HEK293 (cell line): ENCODE measurements around the gene CDH8.

ENCODE experiments used
- CTCF ChIA-PET: fragments of 350-600 bp; formaldehyde crosslinking; extraction: SDS; loops from one replicate; lab custom pipeline; 2021; ENCODE audit warnings: antibody characterized with exemption; lab: Yijun Ruan, JAX
- POLR2A ChIA-PET: fragments of 300-600 bp; formaldehyde crosslinking; extraction: SDS; loops from one replicate; lab custom pipeline; 2020; ENCODE audit warnings: antibody characterized with exemption, inconsistent platforms; lab: Yijun Ruan, JAX
- H3K27ac ChIP-seq: fragments of 200-500 bp; sonication (Bioruptor generic); 2 replicates; pipeline ENCODE4 v1.5.1; 2014; ENCODE audit warnings: low read depth, low read length, control low read depth, inconsistent platforms; ENCODE audit errors: extremely low read depth
- H3K36me3 ChIP-seq, 2 experiments: fragments of 200-500 bp in 1 of 2; sonication (Bioruptor generic) in 1 of 2; 1 replicate in 1 of 2; 2 replicates in 1 of 2; pipeline ENCODE4 v1.5.1; 2014 to 2017; ENCODE audit warnings: inconsistent platforms in 2 of 2, low read length in 2 of 2; ENCODE audit not compliant: control insufficient read depth in 2 of 2, insufficient read depth in 1 of 2
- H3K4me1 ChIP-seq: fragments of 200-500 bp; sonication (Bioruptor generic); 2 replicates; pipeline ENCODE4 v1.5.1; 2014; ENCODE audit warnings: mild to moderate bottlenecking, low read length, inconsistent platforms; ENCODE audit not compliant: control insufficient read depth, insufficient read depth
- H3K4me3 ChIP-seq: 2 replicates; pipeline ENCODE4 v1.5.1; 2011; ENCODE audit warnings: low read depth, mild to moderate bottlenecking, control low read depth, low read length, moderate library complexity
- H3K9me3 ChIP-seq: fragments of 200-500 bp; sonication (Bioruptor generic); 2 replicates; pipeline ENCODE4 v1.5.1; 2014; ENCODE audit warnings: low read depth, low read length, inconsistent platforms; ENCODE audit not compliant: control insufficient read depth, insufficient read depth
- BCL6B ChIP-seq: fragments of 450-650 bp; formaldehyde crosslinking; IDR thresholded peaks from 2 replicates; pipeline ENCODE4 v1.5.1; 2017; ENCODE audit warnings: missing biosample characterization, missing genetic modification characterization
- CTCF ChIP-seq: fragments of 450-650 bp; formaldehyde crosslinking; IDR thresholded peaks from 2 replicates; pipeline ENCODE4 v1.5.1; 2016; ENCODE audit warnings: missing biosample characterization, missing genetic modification characterization
- GLI2 ChIP-seq: fragments of 450-650 bp; formaldehyde crosslinking; IDR thresholded peaks from 2 replicates; pipeline ENCODE4; 2017; ENCODE audit warnings: missing biosample characterization, missing genetic modification characterization, low read depth, borderline replicate concordance
- KLF16 ChIP-seq: fragments of 450-650 bp; formaldehyde crosslinking; IDR thresholded peaks from 2 replicates; pipeline ENCODE4 v1.5.1; 2017; ENCODE audit warnings: missing biosample characterization, missing genetic modification characterization
- KLF17 ChIP-seq: fragments of 450-650 bp; formaldehyde crosslinking; IDR thresholded peaks from 2 replicates; pipeline ENCODE4 v1.5.1; 2016; ENCODE audit warnings: missing biosample characterization, missing genetic modification characterization
- YY2 ChIP-seq: fragments of 450-650 bp; formaldehyde crosslinking; IDR thresholded peaks from 2 replicates; pipeline ENCODE4 v1.5.1; 2016; ENCODE audit warnings: missing biosample characterization, missing genetic modification characterization
- ZNF133 ChIP-seq: fragments of 450-650 bp; formaldehyde crosslinking; IDR thresholded peaks from 2 replicates; pipeline ENCODE4 v1.5.1; 2016; ENCODE audit warnings: missing biosample characterization, missing genetic modification characterization
- ZNF146 ChIP-seq: fragments of 450-650 bp; formaldehyde crosslinking; IDR thresholded peaks from 2 replicates; pipeline ENCODE4 v1.5.1; 2016; ENCODE audit warnings: missing biosample characterization, missing genetic modification characterization
- ZNF18 ChIP-seq: fragments of 450-650 bp; formaldehyde crosslinking; IDR thresholded peaks from 2 replicates; pipeline ENCODE4 v1.5.1; 2016; ENCODE audit warnings: missing biosample characterization, missing genetic modification characterization
- ZNF19 ChIP-seq: fragments of 450-650 bp; formaldehyde crosslinking; IDR thresholded peaks from 2 replicates; pipeline ENCODE4; 2016; ENCODE audit warnings: missing biosample characterization, missing genetic modification characterization, low read depth
- ZNF335 ChIP-seq: fragments of 450-650 bp; formaldehyde crosslinking; conservative IDR thresholded peaks from 2 replicates; pipeline ENCODE4 v1.5.1; 2016; ENCODE audit warnings: missing biosample characterization, missing genetic modification characterization
- ZNF37A ChIP-seq: fragments of 450-650 bp; IDR thresholded peaks from 2 replicates; pipeline ENCODE4 v1.5.1; 2018; ENCODE audit warnings: missing biosample characterization, missing genetic modification characterization
- ZNF391 ChIP-seq: fragments of 450-650 bp; formaldehyde crosslinking; IDR thresholded peaks from 2 replicates; pipeline ENCODE4 v1.5.1; 2016; ENCODE audit warnings: low read depth, missing biosample characterization, missing genetic modification characterization, borderline replicate concordance
- ZNF394 ChIP-seq: fragments of 450-650 bp; formaldehyde crosslinking; IDR thresholded peaks from 2 replicates; pipeline ENCODE4 v1.5.1; 2016; ENCODE audit warnings: missing biosample characterization, missing genetic modification characterization, mild to moderate bottlenecking, moderate library complexity, borderline replicate concordance
- ZNF433 ChIP-seq: fragments of 450-650 bp; formaldehyde crosslinking; IDR thresholded peaks from 2 replicates; pipeline ENCODE4 v1.5.1; 2016; ENCODE audit warnings: missing biosample characterization, missing genetic modification characterization, low read depth
- ZNF558 ChIP-seq: fragments of 450-650 bp; formaldehyde crosslinking; IDR thresholded peaks from 2 replicates; pipeline ENCODE4 v1.5.1; 2016; ENCODE audit warnings: missing biosample characterization, missing genetic modification characterization
- ZNF623 ChIP-seq: fragments of 450-650 bp; formaldehyde crosslinking; IDR thresholded peaks from 2 replicates; pipeline ENCODE4 v1.5.1; 2016; ENCODE audit warnings: missing biosample characterization, missing genetic modification characterization
- ZNF626 ChIP-seq: fragments of 450-650 bp; sonication (Bioruptor Pico); formaldehyde crosslinking; IDR thresholded peaks from 2 replicates; pipeline ENCODE4 v1.5.1; 2018; ENCODE audit warnings: missing biosample characterization, missing genetic modification characterization, inconsistent platforms
- ZNF747 ChIP-seq: fragments of 450-650 bp; formaldehyde crosslinking; IDR thresholded peaks from 2 replicates; pipeline ENCODE4 v1.5.1; 2016; ENCODE audit warnings: missing biosample characterization, missing genetic modification characterization
- ZNF792 ChIP-seq: fragments of 450-650 bp; formaldehyde crosslinking; IDR thresholded peaks from 2 replicates; pipeline ENCODE4 v1.5.1; 2016; ENCODE audit warnings: missing biosample characterization, missing genetic modification characterization
- TF ChIP-seq, protein P1 (sequence below): fragments of 450-650 bp; formaldehyde crosslinking; IDR thresholded peaks from 2 replicates; pipeline ENCODE4 v1.5.1; 2016; ENCODE audit warnings: missing biosample characterization, missing genetic modification characterization
- TF ChIP-seq, protein P2 (sequence below): sonication (generic); formaldehyde crosslinking; IDR thresholded peaks from 2 replicates; pipeline ENCODE4 v1.8.1; 2022; ENCODE audit warnings: mild to moderate bottlenecking, moderate library complexity, missing genetic modification reagents
- TF ChIP-seq, protein P3 (sequence below): fragments of 450-650 bp; formaldehyde crosslinking; conservative IDR thresholded peaks from 2 replicates; pipeline ENCODE4 v1.5.1; 2016; ENCODE audit warnings: low read depth, missing biosample characterization, missing genetic modification characterization

The CDH8 gene

DNA sequence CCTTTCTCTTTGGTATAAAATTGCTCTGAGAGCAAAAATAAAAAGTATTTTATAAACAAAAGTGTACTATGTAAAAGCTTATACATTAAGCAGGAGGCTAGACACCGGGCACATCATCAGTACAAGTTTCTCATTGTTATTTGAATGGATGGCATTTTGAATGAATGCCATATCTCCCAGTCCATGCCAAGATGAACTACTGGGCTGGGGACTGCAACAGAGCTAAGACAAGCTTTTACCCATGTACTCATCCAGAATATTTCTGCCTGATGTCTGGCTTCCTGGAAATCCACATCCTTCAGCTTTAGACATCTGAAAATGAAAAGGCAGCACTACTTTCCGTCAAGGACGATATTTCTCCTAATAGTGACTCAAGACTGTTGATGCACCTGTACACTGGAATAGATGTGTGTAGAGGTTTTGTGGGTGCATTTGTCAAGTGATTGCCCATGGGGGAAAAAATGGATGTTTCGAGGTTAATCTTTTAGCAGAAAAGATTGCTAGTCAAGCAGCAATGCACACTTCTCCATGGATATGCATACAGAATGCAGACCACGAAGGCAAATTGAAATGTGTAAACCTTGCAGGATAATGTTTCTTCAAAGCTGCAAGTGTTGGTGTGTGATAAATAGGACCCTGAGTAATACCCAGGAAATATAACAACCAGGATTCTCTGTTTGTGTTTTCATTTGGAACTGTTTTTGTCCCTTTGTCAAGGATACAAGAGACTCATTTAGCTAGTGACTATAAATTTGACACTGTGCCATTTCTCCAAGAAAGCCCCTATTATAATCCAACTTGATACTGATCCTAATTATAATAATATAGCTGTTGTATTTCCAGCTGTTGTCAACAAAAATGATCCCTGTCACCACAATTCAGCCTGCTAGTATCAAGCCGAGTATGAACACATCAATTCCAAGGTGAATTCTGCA lies 173.8 kb downstream of the CDH8 start (continued):
- TF ChIP-seq ZNF133 (tag by site-specific recombination) (no peak), KLF16 (tag by site-specific recombination) (no peak), YY2 (tag by site-specific recombination) (no peak), ZNF37A (tag by site-specific recombination) (no peak), ZNF558 (tag by site-specific recombination) (no peak), ZNF394 (tag by site-specific recombination) (no peak), ZNF792 (tag by site-specific recombination) (no peak), ZNF433 (tag by site-specific recombination) (no peak)
- TF ChIP-seq, protein P1, sequence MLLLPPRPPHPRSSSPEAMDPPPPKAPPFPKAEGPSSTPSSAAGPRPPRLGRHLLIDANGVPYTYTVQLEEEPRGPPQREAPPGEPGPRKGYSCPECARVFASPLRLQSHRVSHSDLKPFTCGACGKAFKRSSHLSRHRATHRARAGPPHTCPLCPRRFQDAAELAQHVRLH (tag by site-specific recombination) = no peak

GRCh38 chr16:61858988-61859387 lies 177.2 kb downstream of the CDH8 start:
- Histone ChIP-seq H3K9me3 (no peaks in the 10 kb centered on the region), H3K36me3 (peaks cover 0 to 7% of the 10 kb centered on the region in 2 experiments; a peak in 1 of 3 replicates), H3K4me1 (no peaks in the 10 kb centered on the region), H3K27ac (no peak overlapping the region), H3K4me3 (no peak overlapping the region)
- ChIA-PET POLR2A (no interaction called here), CTCF (no interaction called here)
- TF ChIP-seq, protein P2, sequence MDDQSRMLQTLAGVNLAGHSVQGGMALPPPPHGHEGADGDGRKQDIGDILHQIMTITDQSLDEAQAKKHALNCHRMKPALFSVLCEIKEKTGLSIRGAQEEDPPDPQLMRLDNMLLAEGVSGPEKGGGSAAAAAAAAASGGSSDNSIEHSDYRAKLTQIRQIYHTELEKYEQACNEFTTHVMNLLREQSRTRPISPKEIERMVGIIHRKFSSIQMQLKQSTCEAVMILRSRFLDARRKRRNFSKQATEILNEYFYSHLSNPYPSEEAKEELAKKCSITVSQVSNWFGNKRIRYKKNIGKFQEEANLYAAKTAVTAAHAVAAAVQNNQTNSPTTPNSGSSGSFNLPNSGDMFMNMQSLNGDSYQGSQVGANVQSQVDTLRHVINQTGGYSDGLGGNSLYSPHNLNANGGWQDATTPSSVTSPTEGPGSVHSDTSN (CRISPR knock-in tag) = no peak
- TF ChIP-seq BCL6B (tag by site-specific recombination) (no peak), ZNF623 (tag by site-specific recombination) (no peak), ZNF146 (tag by site-specific recombination) (no peak), ZNF18 (tag by site-specific recombination) (no peak), GLI2 (no peak), ZNF19 (no peak), ZNF391 (tag by site-specific recombination) (no peak), ZNF747 (tag by site-specific recombination) (no peak), KLF17 (tag by site-specific recombination) (no peak), CTCF (no peak), ZNF335 (no peak), ZNF626 (no peak)
- TF ChIP-seq, protein P3, sequence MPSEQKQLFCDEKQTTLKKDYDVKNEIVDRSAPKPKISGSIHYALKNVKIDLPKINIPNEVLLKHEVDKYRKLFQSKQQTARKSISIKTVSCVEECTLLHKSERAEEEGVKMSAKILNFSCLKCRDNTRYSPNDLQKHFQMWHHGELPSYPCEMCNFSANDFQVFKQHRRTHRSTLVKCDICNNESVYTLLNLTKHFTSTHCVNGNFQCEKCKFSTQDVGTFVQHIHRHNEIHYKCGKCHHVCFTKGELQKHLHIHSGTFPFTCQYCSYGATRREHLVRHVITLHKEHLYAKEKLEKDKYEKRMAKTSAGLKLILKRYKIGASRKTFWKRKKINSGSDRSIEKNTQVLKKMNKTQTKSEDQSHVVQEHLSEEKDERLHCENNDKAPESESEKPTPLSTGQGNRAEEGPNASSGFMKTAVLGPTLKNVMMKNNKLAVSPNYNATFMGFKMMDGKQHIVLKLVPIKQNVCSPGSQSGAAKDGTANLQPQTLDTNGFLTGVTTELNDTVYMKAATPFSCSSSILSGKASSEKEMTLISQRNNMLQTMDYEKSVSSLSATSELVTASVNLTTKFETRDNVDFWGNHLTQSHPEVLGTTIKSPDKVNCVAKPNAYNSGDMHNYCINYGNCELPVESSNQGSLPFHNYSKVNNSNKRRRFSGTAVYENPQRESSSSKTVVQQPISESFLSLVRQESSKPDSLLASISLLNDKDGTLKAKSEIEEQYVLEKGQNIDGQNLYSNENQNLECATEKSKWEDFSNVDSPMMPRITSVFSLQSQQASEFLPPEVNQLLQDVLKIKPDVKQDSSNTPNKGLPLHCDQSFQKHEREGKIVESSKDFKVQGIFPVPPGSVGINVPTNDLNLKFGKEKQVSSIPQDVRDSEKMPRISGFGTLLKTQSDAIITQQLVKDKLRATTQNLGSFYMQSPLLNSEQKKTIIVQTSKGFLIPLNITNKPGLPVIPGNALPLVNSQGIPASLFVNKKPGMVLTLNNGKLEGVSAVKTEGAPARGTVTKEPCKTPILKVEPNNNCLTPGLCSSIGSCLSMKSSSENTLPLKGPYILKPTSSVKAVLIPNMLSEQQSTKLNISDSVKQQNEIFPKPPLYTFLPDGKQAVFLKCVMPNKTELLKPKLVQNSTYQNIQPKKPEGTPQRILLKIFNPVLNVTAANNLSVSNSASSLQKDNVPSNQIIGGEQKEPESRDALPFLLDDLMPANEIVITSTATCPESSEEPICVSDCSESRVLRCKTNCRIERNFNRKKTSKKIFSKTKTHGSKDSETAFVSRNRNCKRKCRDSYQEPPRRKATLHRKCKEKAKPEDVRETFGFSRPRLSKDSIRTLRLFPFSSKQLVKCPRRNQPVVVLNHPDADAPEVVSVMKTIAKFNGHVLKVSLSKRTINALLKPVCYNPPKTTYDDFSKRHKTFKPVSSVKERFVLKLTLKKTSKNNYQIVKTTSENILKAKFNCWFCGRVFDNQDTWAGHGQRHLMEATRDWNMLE (tag by site-specific recombination) = no peak
